Astrocyte (in vitro differentiated cells and primary cell): ENCODE data around the gene CCND2. TPM values are rescaled to one million over a fixed set of nuclear protein-coding genes. Genes with fewer than 3 reads are reported as not detected.

Experiments used
- DNase-seq: peaks from one replicate; pipeline ENCODE4 v3.0.0-alpha.2; 2010; ENCODE audit warnings: low read depth
- FAIRE-seq: peaks from 2 replicates; lab custom pipeline; 2011; peaks lifted over from hg19 to GRCh38; lab: Jason Lieb, UNC
- H2AFZ ChIP-seq: 2 replicates; pipeline ENCODE4 v1.6.0; 2012; ENCODE audit warnings: low read depth, low read length, inconsistent platforms
- H3K27ac ChIP-seq: 2 replicates; pipeline ENCODE4 v1.5.1; 2011; ENCODE audit warnings: low read depth, low read length, inconsistent platforms
- H3K27me3 ChIP-seq: 2 replicates; pipeline ENCODE4 v1.6.0; 2011; ENCODE audit warnings: low read length, inconsistent platforms; ENCODE audit not compliant: insufficient read depth
- H3K36me3 ChIP-seq: 2 replicates; pipeline ENCODE4 v1.5.1; 2011; ENCODE audit warnings: low read length, inconsistent platforms; ENCODE audit not compliant: insufficient read depth
- H3K4me1 ChIP-seq: 2 replicates; pipeline ENCODE4 v1.5.1; 2011; ENCODE audit warnings: low read length, inconsistent platforms; ENCODE audit not compliant: insufficient read depth
- H3K4me2 ChIP-seq: 2 replicates; pipeline ENCODE4 v1.6.0; 2012; ENCODE audit warnings: low read length, inconsistent platforms
- H3K4me3 ChIP-seq: 2 replicates; pipeline ENCODE4 v1.5.1; 2011; ENCODE audit warnings: low read depth, mild to moderate bottlenecking, low read length, inconsistent platforms; ENCODE audit not compliant: insufficient read depth
- H3K79me2 ChIP-seq: 2 replicates; pipeline ENCODE4 v1.6.0; 2012; ENCODE audit warnings: mild to moderate bottlenecking, low read length, inconsistent platforms; ENCODE audit not compliant: insufficient read depth
- H3K9ac ChIP-seq: 2 replicates; pipeline ENCODE4 v1.6.0; 2012; ENCODE audit warnings: mild to moderate bottlenecking, low read length, inconsistent platforms
- H3K9me3 ChIP-seq: 2 replicates; pipeline ENCODE4 v1.5.1; 2012; ENCODE audit warnings: low read depth, mild to moderate bottlenecking, low read length, inconsistent platforms; ENCODE audit not compliant: insufficient read depth
- H4K20me1 ChIP-seq: 2 replicates; pipeline ENCODE4 v1.6.0; 2012; ENCODE audit warnings: low read length, inconsistent platforms; ENCODE audit not compliant: insufficient read depth
- H3K27ac Mint-ChIP-seq: one replicate; pipeline ENCODE4 v1.8.0; 2021; ENCODE audit warnings: mild to moderate bottlenecking, mixed read lengths; ENCODE audit not compliant: unreplicated experiment
- H3K27me3 Mint-ChIP-seq: one replicate; pipeline ENCODE4 v1.8.0; 2021; ENCODE audit warnings: low read depth, mixed read lengths; ENCODE audit not compliant: unreplicated experiment
- H3K36me3 Mint-ChIP-seq: one replicate; pipeline ENCODE4 v1.8.0; 2021; ENCODE audit warnings: low read depth, mixed read lengths; ENCODE audit not compliant: unreplicated experiment
- H3K4me1 Mint-ChIP-seq: one replicate; pipeline ENCODE4 v1.8.0; 2021; ENCODE audit warnings: low read depth, mixed read lengths; ENCODE audit not compliant: unreplicated experiment
- H3K4me3 Mint-ChIP-seq: one replicate; pipeline ENCODE4 v1.8.0; 2021; ENCODE audit warnings: mild to moderate bottlenecking, moderate library complexity, mixed read lengths; ENCODE audit not compliant: unreplicated experiment
- H3K9me3 Mint-ChIP-seq: one replicate; pipeline ENCODE4 v1.8.0; 2021; ENCODE audit warnings: mild to moderate bottlenecking, mixed read lengths; ENCODE audit not compliant: unreplicated experiment
- EZH2 ChIP-seq: IDR thresholded peaks from 2 replicates; pipeline ENCODE4 v1.6.1; 2012; ENCODE audit warnings: mild to moderate bottlenecking, low read length, inconsistent platforms; ENCODE audit not compliant: insufficient read depth
- total RNA-seq: library from RNA; stranded (reverse); gene quantifications from 2 replicates; pipeline ENCODE4 v1.2.1, GENCODE V29; 2021
- TF ChIP-seq, protein P1 (sequence below): IDR thresholded peaks from 2 replicates; pipeline ENCODE4 v1.5.1; 2011; ENCODE audit warnings: low read depth, mild to moderate bottlenecking, inconsistent platforms, low read length, moderate library complexity; ENCODE audit not compliant: insufficient read depth

CCND2 gene
- total RNA-seq, 1 donor from 2014 or later: 726 TPM

DNA sequence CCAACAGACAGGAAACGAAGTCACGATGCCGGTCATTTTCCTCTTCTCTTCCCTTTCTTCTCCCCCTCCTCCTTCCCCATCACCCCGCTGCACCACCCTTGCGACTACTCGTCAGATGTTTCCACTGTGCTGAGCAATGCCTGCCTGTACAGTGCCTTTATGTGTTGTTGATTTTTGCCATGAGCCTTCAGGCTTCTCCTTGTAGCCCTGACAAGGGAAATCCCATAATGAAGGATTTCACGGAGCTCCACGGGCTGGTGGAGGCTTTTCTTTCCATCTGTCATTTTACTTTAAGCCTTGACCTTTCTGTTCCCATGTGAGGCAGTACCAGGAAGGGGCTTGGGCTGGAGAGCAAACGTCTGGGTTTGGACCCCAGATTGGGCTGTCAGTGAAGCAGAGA lies 28.7 kb upstream of the CCND2 start:
- H3K9me3 Mint-ChIP-seq: peaks cover 8% of the 10 kb centered on the region
- H3K9ac ChIP-seq: no peak overlapping the region
- TF ChIP-seq, protein P1, sequence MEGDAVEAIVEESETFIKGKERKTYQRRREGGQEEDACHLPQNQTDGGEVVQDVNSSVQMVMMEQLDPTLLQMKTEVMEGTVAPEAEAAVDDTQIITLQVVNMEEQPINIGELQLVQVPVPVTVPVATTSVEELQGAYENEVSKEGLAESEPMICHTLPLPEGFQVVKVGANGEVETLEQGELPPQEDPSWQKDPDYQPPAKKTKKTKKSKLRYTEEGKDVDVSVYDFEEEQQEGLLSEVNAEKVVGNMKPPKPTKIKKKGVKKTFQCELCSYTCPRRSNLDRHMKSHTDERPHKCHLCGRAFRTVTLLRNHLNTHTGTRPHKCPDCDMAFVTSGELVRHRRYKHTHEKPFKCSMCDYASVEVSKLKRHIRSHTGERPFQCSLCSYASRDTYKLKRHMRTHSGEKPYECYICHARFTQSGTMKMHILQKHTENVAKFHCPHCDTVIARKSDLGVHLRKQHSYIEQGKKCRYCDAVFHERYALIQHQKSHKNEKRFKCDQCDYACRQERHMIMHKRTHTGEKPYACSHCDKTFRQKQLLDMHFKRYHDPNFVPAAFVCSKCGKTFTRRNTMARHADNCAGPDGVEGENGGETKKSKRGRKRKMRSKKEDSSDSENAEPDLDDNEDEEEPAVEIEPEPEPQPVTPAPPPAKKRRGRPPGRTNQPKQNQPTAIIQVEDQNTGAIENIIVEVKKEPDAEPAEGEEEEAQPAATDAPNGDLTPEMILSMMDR: no peak
- no peak for TF ChIP-seq EZH2
- peaks cover 33% of the 10 kb centered on the region for H3K27me3 Mint-ChIP-seq
- no peak overlapping the region for H3K27ac ChIP-seq
- H3K36me3 Mint-ChIP-seq: peaks cover 3% of the 10 kb centered on the region
- H3K4me1 ChIP-seq: no peaks in the 10 kb centered on the region
- H3K4me2 ChIP-seq: no peak overlapping the region
- DNase-seq: no peak
- FAIRE-seq: no peak
- H3K36me3 ChIP-seq: no peaks in the 10 kb centered on the region
- H2AFZ ChIP-seq: no peak overlapping the region
- no peak overlapping the region for H3K27ac Mint-ChIP-seq
- no peaks in the 10 kb centered on the region for H3K79me2 ChIP-seq
- no peaks in the 10 kb centered on the region for H3K27me3 ChIP-seq
- H3K4me1 Mint-ChIP-seq: peaks cover 4% of the 10 kb centered on the region
- peaks cover 5% of the 10 kb centered on the region for H3K9me3 ChIP-seq
- no peaks in the 10 kb centered on the region for H4K20me1 ChIP-seq
- H3K4me3 ChIP-seq: no peak overlapping the region
- no peak overlapping the region for H3K4me3 Mint-ChIP-seq

DNA sequence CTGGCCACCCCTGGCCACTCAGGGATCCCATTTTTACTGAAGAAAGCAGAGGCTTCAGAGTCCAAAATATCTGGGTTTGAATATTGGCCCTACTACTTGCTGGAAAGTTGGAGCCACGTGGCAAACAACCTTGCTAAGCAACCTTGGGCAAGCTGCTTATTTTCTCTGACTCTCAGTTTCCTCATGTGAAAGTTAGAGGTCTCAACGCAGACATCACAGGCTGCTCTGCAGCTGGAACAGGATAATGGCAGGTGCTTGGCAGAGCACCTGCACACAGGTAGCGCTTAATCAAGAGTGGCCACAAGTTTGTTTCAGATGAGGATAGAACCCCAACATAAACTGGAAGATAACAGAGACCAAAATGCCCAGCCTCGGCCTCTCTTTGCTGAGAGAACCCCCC lies 28.1 kb upstream of the CCND2 start:
- Histone ChIP-seq H3K9ac (no peak overlapping the region), H3K27me3 (no peaks in the 10 kb centered on the region), H3K79me2 (no peaks in the 10 kb centered on the region), H2AFZ (no peak overlapping the region), H3K4me2 (no peak overlapping the region), H3K9me3 (peaks cover 5% of the 10 kb centered on the region), H3K36me3 (no peaks in the 10 kb centered on the region), H4K20me1 (no peaks in the 10 kb centered on the region), H3K4me1 (no peaks in the 10 kb centered on the region), H3K27ac (no peak overlapping the region), H3K4me3 (no peak overlapping the region)
- H3K9me3 Mint-ChIP-seq: peaks cover 8% of the 10 kb centered on the region
- FAIRE-seq: no peak
- H3K4me1 Mint-ChIP-seq: peaks cover 4% of the 10 kb centered on the region
- TF ChIP-seq, protein P1: no peak
- no peak for TF ChIP-seq EZH2
- no peak overlapping the region for H3K27ac Mint-ChIP-seq
- no peak overlapping the region for H3K4me3 Mint-ChIP-seq
- H3K36me3 Mint-ChIP-seq: peaks cover 3% of the 10 kb centered on the region
- peaks cover 37% of the 10 kb centered on the region for H3K27me3 Mint-ChIP-seq
- DNase-seq: no peak

DNA sequence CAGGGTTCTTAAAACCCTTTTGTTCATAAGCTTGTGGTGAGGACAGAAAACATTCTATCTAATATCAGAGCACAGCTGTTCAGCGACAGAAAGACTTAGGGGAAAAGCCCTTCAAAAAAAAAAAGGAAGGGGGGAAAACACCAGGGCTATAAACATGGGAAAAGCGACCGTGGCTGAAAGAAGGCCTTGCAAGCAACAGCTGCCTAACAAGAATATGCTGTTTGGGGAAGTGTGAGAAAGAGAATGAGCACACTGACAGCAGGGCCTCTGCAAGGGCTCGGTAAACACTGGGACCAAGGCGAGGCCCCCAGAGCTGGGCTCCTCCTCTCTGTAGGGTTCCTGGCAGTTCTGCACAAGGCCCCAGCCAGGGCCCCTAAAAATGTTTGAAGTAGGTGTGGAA lies 27.4 kb upstream of the CCND2 start:
- Mint-ChIP-seq H3K9me3 (peaks cover 8% of the 10 kb centered on the region), H3K4me3 (no peak overlapping the region), H3K4me1 (peaks cover 4% of the 10 kb centered on the region), H3K27me3 (peaks cover 42% of the 10 kb centered on the region), H3K27ac (no peak overlapping the region), H3K36me3 (peaks cover 3% of the 10 kb centered on the region)
- Histone ChIP-seq H3K4me2 (no peak overlapping the region), H4K20me1 (no peaks in the 10 kb centered on the region), H2AFZ (no peak overlapping the region), H3K9me3 (peaks cover 5% of the 10 kb centered on the region), H3K27me3 (no peaks in the 10 kb centered on the region), H3K79me2 (no peaks in the 10 kb centered on the region), H3K36me3 (no peaks in the 10 kb centered on the region), H3K4me3 (no peak overlapping the region), H3K4me1 (no peaks in the 10 kb centered on the region), H3K9ac (no peak overlapping the region), H3K27ac (no peak overlapping the region)
- no peak for FAIRE-seq
- TF ChIP-seq, protein P1: no peak
- TF ChIP-seq EZH2: no peak
- DNase-seq: no peak
